Measurements from ENCODE around the gene MAML1.

- TF ChIP-seq EZH2 (IDR thresholded peaks at IDR 0.05; ENCODE audit: insufficient read depth, low read length) (no peak), CTCF (IDR thresholded peaks at IDR 0.05; ENCODE audit: insufficient read depth, low read depth, low read length) (no peak)
Observed at GRCh38 chr5:179793468-179794139, 61.0 kb downstream of the MAML1 start, which contains the start of gene LTC4S.

Data from astrocyte (in vitro differentiated cells and primary cell).